Measurements from ENCODE around the gene VWC2L.

The VWC2L gene

GRCh38 chr2:214515111-214515510 lies 104.3 kb downstream of the VWC2L start:
- DNase-seq (ENCODE audit: extremely low read depth, insufficient read length) = no peak
- no peak for TF ChIP-seq CTCF (IDR thresholded peaks at IDR 0.05; ENCODE audit: insufficient read depth, low read length, poor library complexity, severe bottlenecking)
- Histone ChIP-seq H3K27me3 (replicated peaks; ENCODE audit: control insufficient read depth, insufficient read depth, low read length) (no peaks in the 10 kb centered on the region), H3K4me3 (replicated peaks; ENCODE audit: low read depth, low read length) (no peak overlapping the region), H3K36me3 (ENCODE audit: control insufficient read depth, insufficient read depth, low read length) (no peaks in the 10 kb centered on the region)

- Histone ChIP-seq H3K4me3 (replicated peaks; ENCODE audit: low read depth, low read length) (no peak overlapping the region), H3K36me3 (ENCODE audit: control insufficient read depth, insufficient read depth, low read length) (no peaks in the 10 kb centered on the region), H3K27me3 (replicated peaks; ENCODE audit: control insufficient read depth, insufficient read depth, low read length) (no peaks in the 10 kb centered on the region)
- DNase-seq (ENCODE audit: extremely low read depth, insufficient read length) = no peak
- TF ChIP-seq CTCF (IDR thresholded peaks at IDR 0.05; ENCODE audit: insufficient read depth, low read length, poor library complexity, severe bottlenecking) = no peak
Observed at GRCh38 chr2:214519258-214519818, 108.5 kb downstream of the VWC2L start.

- Histone ChIP-seq H3K27me3 (replicated peaks; ENCODE audit: control insufficient read depth, insufficient read depth, low read length) (no peaks in the 10 kb centered on the region), H3K4me3 (replicated peaks; ENCODE audit: low read depth, low read length) (no peak overlapping the region), H3K36me3 (ENCODE audit: control insufficient read depth, insufficient read depth, low read length) (no peaks in the 10 kb centered on the region)
- no peak for DNase-seq (ENCODE audit: extremely low read depth, insufficient read length)
- no peak for TF ChIP-seq CTCF (IDR thresholded peaks at IDR 0.05; ENCODE audit: insufficient read depth, low read length, poor library complexity, severe bottlenecking)
Observed at GRCh38 chr2:214529021-214529420, 118.2 kb downstream of the VWC2L start.

GRCh38 chr2:214529514-214529913 lies 118.7 kb downstream of the VWC2L start:
- no peak overlapping the region for H3K4me3 ChIP-seq (replicated peaks; ENCODE audit: low read depth, low read length)
- no peak for TF ChIP-seq CTCF (IDR thresholded peaks at IDR 0.05; ENCODE audit: insufficient read depth, low read length, poor library complexity, severe bottlenecking)
- H3K27me3 ChIP-seq (replicated peaks; ENCODE audit: control insufficient read depth, insufficient read depth, low read length) = no peaks in the 10 kb centered on the region
- DNase-seq (ENCODE audit: extremely low read depth, insufficient read length) = no peak
- H3K36me3 ChIP-seq (ENCODE audit: control insufficient read depth, insufficient read depth, low read length) = no peaks in the 10 kb centered on the region

- no peak for TF ChIP-seq CTCF (IDR thresholded peaks at IDR 0.05; ENCODE audit: insufficient read depth, low read length, poor library complexity, severe bottlenecking)
- DNase-seq (ENCODE audit: extremely low read depth, insufficient read length) = no peak
- Histone ChIP-seq H3K27me3 (replicated peaks; ENCODE audit: control insufficient read depth, insufficient read depth, low read length) (no peaks in the 10 kb centered on the region), H3K4me3 (replicated peaks; ENCODE audit: low read depth, low read length) (no peak overlapping the region), H3K36me3 (ENCODE audit: control insufficient read depth, insufficient read depth, low read length) (no peaks in the 10 kb centered on the region)
Observed at GRCh38 chr2:214533541-214533940, 122.7 kb downstream of the VWC2L start.

- Histone ChIP-seq H3K36me3 (ENCODE audit: control insufficient read depth, insufficient read depth, low read length) (no peaks in the 10 kb centered on the region), H3K27me3 (replicated peaks; ENCODE audit: control insufficient read depth, insufficient read depth, low read length) (no peaks in the 10 kb centered on the region; the same call in 1 of the 2 replicates), H3K4me3 (replicated peaks; ENCODE audit: low read depth, low read length) (no peak overlapping the region)
- no peak for TF ChIP-seq CTCF (IDR thresholded peaks at IDR 0.05; ENCODE audit: insufficient read depth, low read length, poor library complexity, severe bottlenecking)
- DNase-seq (ENCODE audit: extremely low read depth, insufficient read length) = no peak
Observed at GRCh38 chr2:214536625-214537024, 125.8 kb downstream of the VWC2L start.
